Stimulated activated naive CD4-positive, alpha-beta T cell (primary cell): ENCODE results near the gene DAW1.

Experiments
- DNase-seq, 6 experiments: peaks; one replicate each; lab custom pipeline; 2025; lab: John Stamatoyannopoulos, UW

DAW1 gene

DNA sequence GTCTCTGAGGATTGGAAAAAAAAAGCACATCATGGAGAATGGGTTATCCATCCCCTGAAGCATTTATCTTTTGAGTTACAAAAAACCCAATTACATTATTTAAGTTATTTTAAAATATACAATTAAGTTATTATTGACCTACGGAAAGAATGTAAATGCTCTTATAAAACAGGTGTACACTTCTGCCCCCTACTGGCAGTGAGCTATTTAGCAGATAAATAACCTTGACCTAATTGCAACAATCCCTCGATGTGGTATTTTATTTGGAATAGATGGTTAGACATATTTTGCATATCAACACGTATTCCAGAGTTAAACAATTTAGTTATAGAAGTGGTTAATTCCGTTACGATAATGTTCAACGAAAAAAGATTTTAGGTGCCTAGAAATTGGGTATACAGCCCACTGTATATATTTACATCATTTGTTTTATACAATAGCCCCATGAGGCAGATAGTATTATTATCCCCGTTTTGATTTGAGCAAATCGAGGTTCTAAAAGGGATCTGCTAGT, 9.1 kb upstream of the DAW1 start:
- DNase-seq: no peak

DNA sequence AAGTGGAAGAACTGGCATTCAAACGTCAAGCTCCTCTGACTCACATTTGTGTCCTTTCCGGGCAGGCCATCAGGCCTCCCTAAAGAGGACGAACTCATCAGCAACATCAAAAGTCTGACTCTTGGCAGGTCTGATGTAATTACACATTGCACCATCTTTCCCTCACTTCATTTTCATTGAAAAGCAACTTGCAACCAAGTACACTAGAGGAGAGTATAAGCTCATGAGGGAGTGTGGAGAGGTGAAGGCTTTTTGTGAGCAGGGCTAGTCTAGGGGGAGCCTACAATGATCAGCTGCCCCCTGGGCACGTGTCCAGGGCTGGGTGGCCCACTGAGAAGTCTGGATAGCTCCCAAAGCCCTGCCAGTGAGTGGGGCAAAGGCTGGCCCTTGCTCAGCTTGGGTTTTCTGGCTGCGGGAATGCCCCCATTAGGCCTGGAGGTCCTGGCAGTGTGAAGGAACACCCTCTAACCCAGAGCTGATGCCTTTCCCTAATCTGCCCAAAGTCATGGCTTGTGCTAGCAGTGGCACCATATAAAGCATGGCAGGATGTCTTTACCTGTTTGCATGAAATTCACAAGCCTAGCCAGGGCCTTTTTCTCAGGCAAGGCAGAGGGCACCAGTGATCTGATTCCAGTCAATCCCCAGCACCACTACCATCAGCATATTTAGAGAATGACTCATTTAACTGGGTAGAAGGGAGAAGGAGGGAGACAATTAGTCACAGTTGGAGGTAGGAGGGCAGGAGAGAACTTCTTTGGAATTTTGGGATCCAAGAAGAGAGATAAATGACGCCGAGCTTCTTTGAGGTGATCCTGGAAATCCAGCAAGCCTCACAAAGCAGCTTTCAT, 8.5 kb upstream of the DAW1 start:
- no peak for DNase-seq

DNA sequence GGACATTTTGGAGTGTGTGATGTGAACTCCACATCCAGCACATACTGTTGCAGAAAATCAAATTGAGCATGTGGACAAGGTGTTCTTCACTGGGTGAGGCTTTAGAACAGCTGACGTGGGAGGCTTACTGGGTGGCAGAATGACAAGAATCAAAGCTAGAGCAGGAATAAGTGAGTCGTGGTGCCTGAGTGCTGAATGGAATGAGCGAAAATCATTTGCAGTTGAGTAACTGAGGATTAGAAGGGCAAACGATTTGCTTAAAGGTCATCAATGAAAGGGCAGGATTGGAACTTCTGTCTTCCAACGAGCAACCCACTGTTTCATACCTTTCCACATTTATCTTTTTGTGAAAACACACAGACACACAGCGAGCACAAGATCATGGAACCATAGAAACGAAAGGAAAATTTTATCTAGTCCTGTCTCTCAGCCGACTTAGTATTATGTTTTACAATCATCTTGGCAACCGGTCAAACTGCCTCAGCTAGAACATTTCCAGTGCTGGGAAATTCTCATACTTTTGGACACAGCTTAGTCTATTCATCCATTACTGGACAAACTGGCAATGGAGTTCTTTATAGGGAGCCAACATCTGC, 7.2 kb upstream of the DAW1 start:
- no peak for DNase-seq

DNA sequence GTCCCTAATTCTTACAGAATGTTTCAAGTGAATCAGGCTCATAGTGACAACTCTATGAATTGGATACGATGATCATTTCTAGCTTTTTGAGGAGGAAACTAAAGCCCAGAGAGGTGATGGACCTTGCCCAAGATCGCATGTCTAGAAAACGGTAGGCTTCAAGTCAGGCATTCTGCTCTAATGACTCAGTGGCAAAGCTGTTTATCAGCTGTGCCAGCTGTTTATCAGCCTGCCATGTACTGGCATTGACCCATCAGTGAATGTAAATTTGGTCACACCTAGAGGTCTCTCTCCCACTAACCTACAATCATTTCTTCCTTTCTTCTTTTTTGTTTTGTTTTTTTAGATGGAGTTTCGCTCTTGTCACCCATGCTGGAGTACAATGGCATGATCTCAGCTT, 6.1 kb upstream of the DAW1 start:
- no peak for DNase-seq

DNA sequence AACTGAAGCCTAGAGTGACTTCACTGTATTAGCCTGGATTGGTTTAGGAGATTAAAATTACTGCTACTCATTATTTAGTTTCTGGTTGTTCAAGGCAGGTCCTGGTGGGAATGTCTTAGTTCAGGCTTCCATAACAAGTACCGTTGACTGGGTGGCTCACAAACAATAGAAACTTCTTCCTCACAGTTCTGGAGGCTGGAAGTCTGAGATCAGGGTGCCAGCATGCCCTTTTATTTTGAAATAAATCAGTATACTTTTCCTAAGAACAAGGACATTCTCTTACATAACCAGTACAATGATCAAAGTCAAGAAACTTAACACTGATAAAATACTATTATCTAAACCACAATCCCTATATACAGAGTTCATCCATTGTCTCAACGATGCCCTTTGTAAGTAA, 4.0 kb upstream of the DAW1 start:
- no peak for DNase-seq

DNA sequence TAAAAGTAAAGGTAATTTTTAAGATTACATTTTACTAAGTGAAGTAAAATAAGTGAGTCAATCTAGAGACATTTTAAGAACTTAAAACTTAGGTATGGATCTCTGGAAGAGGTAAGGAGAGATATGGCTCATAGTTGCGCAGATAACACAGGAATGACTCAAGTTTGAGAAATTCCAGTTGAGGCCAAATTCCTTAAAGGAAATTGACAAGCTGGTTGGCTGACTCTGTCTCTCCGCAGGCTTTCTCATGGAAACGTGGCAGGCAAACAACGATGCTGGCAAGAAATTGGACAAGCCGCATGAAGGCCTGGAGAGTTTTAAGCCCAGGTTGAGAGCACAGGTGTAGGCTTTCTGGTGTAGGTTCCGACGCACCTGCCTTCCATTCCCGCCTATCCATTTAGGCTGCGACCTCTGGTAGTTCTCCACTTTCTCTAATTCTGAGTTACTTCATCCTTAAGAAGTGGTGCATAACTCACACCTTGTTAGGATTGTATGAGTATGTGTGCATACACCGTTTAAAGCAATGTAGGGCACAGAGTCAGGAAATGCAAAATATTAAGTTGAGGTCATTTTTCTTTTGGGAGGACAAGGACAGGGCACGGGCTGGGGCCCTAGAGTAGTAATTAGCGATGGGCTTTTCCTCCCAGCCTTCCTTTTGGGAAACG, 589 bp upstream of the DAW1 start:
- DNase-seq: no peak

DNA sequence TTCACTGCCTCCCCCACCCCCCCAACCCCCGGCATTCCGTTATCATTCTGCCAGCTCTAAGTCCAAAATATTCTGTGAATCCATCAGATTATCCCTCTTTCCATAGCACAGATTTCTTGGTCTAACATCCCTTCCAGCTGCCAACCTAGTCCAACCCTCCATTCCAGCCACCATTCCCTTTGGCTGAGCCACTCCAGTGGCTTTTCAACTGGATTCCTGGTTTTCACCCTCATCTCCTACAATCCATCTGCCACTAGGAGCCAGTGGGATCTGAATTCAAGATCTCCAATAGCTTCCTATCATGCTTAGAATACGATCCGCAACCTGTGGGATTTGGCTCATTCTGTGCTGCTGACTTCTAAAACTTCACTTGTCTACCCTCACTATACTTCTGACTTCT, 1.2 kb downstream of the DAW1 start:
- no peak for DNase-seq

DNA sequence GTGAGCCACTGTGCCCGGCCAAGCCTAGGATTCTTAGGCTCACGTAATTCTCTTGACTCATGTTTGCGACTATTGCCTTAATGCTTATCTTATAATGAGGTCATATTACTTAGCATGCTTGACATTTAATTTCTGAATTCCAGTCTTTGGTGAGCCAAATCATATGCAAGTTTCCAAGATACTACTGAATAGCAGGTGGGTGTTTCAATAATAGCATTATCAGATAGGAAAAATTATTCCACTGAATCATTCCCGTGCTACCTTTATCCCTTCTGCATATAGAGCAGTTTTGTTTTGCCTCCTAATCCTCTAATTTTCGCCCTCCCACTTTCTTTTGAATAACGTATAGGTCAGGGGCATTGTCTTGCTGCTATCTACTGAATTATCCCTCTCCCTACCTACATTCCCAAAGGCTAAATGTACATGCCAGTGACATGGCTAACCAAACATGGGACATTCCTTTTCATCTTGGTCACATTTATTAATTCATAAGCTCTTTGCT, 4.9 kb downstream of the DAW1 start:
- DNase-seq: no peak

DNA sequence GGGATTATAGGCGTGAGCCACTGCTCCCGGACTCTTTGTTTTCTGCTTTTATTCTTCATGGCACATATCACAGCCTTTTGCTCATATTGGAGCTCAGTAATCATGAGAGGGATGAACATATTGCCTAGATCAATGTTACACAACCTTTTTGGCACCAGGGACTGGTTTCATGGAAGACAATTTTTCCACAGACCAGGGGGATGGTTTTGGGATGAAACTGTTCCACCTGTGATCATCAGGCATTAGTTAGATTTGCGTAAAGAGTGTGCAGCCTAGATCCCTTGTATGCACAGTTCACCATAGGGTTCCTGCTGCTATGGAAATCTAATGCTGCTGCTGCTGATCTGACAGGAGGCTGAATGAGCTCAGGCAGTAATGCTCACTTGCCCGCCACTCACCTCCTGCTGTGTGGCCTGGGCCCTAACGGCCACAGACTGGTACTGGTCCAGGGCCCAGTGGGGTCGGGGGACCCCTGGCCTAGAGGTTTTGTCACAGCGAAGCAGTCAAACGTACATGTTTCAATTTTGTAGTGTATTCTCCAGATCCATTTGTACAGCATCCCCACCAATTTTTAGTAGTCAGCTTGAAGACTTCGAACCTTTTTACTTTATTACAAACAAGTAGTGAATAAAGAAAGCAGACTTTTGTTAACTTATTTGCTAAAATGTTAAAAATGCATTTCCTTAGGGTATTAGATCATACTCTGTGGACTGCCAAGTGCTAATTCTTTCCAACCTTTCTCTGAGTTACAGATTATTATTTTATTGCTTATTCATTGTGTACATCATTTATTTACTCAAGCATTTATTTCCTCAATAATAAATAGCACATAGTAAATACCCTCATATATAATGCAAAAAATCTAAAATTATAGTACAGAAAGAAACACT, 6.2 kb downstream of the DAW1 start:
- DNase-seq: no peak

DNA sequence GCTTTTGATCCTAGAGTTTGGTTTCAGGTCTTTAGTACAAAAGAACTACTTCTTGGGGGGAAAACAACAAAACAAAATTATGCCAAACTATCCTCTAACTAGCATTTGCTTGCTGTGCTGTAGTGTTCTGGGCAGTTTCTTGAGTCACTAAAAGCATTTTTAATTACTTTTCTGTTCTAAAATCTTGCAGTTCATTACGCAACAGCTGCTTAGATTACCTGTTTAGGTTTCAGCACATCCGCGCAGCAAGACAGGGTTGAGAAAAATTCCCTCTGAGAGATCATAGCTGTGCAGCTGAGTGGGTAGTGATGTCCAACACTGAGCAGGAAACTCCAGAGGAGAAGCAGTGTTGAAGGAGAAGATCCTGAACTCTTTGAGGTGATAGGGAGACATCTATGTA, 9.0 kb downstream of the DAW1 start:
- DNase-seq: no peak

DNA sequence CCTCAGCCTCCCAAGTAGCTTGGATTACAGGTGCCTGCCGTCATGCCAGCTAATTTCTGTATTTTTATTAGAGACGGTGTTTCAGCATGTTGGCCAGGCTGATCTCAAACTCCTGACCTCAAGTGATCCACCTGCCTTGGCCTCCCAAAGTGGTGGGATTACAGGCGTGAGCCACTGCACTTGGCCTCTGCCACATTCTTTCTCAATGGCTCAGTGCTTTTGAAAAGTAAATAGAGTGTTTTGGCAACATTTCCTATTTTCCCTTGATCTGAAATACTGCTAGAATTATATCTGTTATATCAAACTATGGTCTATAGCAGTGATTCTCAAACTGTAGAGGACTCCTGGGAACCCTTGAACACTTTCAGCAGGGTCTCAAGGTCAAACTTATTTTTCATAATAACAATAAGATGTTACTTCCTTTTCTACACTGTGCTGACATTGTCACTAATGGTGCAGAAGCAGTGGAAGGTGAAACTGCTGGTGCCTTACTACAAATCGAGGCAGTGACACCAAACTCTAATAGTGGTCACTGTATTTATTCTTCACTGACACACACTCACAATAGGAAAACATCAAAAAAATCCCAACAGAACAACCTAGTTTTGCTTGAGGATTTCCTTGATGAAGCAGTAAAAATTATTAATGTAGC, 10.6 kb downstream of the DAW1 start:
- DNase-seq: no peak

DNA sequence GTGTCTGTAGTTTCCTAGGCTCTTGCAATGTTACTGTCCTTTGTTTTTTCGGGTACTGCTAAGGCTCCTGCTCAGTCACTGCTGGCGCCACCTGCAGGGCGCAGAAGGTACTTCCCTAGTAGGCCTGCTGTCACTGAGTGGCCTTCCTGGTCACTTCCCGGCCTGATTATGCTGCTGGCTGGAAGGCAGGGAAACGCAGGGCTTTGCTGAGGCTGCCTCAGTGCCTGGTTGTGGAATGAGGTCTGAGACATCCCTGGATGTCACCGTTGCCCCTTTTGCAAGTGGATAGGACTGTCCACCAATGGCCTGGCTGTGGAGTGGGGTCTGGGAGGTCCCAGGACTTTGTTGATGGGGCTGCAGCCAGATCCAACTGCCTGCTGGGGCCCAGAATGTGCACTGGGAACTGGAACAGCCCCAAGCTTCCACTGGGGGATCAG, 13.1 kb downstream of the DAW1 start:
- DNase-seq: peak in 1 of 6 experiments; percentile 4

DNA sequence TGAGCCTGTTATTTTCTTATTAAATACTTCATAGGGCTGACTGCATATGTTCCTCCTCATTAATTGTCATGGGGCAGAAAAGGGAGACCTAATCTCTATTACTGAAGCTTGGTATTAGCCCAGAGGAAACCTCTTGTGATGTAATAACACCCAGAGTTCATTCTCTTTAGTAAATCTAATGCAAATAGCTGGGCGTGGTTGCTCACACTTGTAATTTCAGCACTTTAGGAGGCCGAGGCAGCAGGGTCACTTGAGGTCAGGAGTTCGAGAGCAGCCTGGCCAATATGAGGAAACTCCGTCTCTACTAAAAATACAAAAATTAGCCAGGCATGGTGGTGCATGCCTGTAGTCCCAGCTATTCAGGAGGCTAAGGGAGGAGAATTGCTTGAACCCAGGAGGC, 14.7 kb downstream of the DAW1 start:
- no peak for DNase-seq

DNA sequence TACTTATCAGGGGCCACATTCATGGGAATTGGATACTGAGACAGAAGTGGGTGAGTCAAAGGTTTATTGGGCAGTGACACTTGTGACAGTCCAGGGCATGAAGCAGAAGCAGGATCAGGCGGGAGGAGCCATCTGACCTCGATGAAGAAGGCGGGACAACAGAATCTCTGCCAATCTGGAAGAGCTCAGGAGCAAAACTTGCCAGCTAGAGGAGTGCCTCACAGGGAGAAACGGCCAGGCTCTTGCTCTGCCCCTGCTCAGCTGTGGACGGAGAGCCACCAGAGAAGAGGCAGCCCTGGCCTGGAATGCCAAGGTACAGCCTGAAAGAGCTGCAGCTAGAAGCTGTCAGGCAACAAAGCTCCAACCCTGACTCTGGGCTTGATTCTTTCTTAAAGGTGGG, 16.9 kb downstream of the DAW1 start:
- DNase-seq: no peak

DNA sequence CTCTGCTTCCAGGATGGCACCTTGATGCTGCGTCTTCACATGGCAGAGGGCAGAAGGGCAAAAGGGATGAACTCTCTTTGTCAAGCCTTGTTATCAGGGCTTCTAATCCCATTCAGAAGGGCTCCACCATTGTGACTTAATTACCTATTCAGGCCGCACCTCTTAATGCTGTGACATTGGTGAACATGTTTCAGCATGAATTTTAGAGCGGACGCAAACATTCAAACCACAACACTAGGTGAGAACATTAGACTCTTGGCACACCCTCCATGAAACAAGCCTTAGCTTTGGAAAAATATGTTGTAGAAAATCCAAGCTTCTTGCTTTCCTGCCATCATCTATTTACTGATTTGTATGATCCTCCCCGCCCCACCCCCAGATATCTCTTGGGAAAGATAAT, 17.9 kb downstream of the DAW1 start:
- DNase-seq: no peak

DNA sequence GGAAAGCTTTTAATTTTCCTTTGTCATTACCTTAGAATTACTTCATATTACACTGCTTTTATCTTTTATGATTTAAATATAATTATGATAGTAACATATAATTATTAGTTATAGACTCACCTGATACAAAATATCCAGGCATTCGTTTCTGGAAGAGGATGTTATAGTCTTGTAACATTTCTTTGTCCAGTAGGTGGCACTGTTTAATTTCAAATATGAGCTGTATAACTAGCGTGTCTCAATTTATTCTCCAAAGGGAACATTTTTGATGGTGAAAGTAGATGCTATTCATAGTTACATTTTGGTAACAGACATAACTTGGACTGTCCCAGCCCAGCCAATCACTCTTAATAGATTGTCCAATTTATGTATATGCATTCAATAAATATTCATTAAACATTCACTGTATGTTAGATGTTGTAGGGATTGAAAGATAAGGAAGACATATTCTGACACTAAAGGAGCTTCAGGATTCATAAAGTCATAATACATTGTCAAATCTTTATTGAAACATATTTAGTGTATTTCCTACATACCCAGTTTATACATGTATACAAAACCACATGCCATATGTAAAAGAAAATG, 19.2 kb downstream of the DAW1 start:
- DNase-seq: peak in 1 of 6 experiments; percentile 16

DNA sequence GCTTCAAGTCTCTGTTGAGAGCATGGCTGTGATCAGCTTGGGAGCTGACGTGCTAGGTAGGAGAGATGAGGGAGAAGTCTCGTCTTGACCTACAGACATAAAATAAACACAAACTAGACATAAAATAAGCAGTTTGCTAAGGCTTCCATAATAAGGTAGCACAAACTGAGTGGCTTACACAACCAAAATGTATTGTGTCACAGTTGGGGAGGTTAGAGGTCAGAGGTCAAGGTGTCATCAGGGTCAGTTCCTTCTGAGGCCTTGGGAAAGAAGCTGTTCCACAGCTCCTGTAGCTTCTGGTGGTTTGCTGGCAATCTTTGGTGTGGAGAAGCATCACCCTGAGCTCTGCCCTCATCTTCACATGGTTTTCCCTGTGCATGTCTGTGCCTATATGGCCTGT, 20.2 kb downstream of the DAW1 start:
- DNase-seq: no peak

DNA sequence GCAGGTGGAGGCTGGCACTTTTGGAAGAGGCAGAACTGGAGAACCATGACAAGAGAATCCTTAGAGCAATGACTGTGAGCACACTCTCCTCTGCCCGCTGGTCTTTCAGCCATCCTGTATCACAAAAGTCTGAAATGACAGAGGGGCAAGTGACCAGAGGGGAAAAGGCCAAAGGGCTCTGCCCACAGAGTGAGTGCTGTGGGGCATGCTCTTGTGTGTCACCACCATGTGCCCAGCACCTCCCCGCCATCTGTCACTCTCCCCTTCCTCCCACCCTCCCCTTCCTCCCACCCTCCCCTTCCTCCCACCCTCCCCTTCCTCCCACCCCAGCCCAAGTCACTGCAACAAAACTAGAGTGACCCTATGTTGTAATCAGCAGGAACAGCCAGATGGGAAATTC, 31.9 kb downstream of the DAW1 start:
- DNase-seq: no peak

DNA sequence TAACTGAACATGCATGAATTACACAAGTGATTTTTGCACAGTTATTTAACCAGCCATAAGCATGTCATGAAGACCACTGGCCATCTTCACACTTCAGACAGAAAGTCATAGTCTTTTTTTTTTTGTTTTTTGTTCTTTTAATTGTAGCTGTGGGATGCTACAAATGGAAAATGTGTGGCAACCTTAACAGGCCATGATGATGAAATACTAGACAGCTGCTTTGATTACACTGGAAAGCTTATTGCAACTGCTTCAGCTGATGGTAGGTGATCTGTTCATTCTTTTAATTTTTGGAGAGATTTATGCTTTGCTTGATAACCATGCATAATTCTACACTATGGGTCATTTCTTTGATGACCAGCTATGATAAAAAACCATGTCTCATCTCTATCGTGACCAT, 35.6 kb downstream of the DAW1 start:
- DNase-seq: no peak

DNA sequence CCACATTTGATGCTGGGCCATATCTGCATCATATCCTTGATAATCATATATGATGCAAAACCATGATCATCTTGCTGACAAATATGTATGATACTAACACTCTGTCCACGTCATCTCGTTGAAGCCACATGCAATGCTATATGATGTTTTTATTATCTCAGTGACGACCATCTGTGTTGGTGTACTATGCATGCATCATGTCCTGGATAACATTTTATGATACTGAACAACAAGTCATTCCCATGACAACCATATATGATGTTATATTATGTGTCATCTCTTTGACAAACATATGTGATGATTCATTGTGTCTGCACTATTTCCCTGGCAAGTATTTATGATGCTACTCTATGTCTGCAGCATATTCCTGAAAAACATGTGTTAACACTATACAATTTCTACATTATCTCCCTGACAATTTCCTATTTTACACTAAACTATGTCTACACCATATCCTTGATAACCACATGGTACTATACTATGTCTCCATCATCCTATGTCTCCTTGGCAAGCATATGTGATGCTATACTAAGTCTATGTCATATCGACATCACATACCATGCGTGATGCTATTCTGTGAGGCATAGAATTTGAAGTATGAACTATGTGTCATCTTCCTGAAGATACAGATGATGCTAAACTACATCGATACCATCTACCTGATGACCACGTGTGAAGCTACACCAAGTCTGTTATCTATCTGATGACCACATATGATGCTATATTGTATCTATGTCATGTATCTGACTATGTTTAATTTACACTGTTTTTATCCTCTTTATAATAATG, 37.0 kb downstream of the DAW1 start:
- DNase-seq: no peak
